Nephron (organoid): Measurements from ENCODE around the gene ZNF484.
"Not testable (repeated sequence)": the region's sequence is repeated elsewhere in the genome, so short reads cannot be mapped to it uniquely, and the experiment has no call there.

Source experiments
- H3K27ac Mint-ChIP-seq, 3 experiments: 2 replicates each; pipeline ENCODE4 v1.8.0; 2020; ENCODE audit warnings: mixed read lengths in 3 of 3, mild to moderate bottlenecking in 2 of 3, moderate library complexity in 1 of 3
- H3K27me3 Mint-ChIP-seq: 2 replicates; pipeline ENCODE4 v1.8.0; 2021; ENCODE audit warnings: low read depth, mild to moderate bottlenecking, moderate library complexity, mixed read lengths
- H3K36me3 Mint-ChIP-seq: 2 replicates; pipeline ENCODE4 v1.8.0; 2020; ENCODE audit warnings: low read depth, mixed read lengths
- H3K4me1 Mint-ChIP-seq: 2 replicates; pipeline ENCODE4 v1.8.0; 2020; ENCODE audit warnings: mixed read lengths
- H3K4me3 Mint-ChIP-seq, 3 experiments: 2 replicates each; pipeline ENCODE4 v1.8.0; 2020; ENCODE audit warnings: mild to moderate bottlenecking in 3 of 3, mixed read lengths in 3 of 3, moderate library complexity in 2 of 3
- H3K9me3 Mint-ChIP-seq: 2 replicates; pipeline ENCODE4 v1.8.0; 2020; ENCODE audit warnings: mixed read lengths
- TF ChIP-seq, protein P1 (sequence below), 3 experiments: fragments of 200-600 bp; sonication (generic); IDR thresholded peaks; one replicate each; pipeline ENCODE4 v1.5.0; 2021; ENCODE audit warnings: antibody characterized with exemption in 3 of 3; ENCODE audit not compliant: unreplicated experiment in 3 of 3

The ZNF484 gene

DNA sequence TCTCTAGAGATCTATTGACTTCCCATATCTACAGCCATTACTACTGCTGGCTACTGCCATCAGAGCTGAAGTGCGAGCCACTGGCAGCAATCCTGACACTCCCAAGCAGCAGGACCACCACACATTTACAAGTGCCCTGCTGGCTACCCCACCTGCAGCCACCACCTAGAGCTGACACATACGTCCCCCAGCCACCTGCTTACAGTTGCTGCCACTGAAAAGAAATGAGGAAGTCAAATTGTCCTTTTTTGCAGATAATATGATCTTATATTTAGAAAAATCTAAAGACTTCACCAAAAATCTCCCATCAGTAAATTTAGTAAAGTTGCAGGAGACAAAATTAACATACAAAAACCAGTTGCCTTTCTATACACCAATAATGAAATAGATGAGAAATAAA is 48.4 kb downstream of the ZNF484 start:
- Mint-ChIP-seq H3K36me3 (peaks cover 10% of the 10 kb centered on the region), H3K4me1 (no peaks in the 10 kb centered on the region), H3K27me3 (peaks cover 16% of the 10 kb centered on the region), H3K27ac (no peak overlapping the region), H3K9me3 (peaks cover 27% of the 10 kb centered on the region), H3K4me3 (no peak overlapping the region)
- TF ChIP-seq, protein P1, sequence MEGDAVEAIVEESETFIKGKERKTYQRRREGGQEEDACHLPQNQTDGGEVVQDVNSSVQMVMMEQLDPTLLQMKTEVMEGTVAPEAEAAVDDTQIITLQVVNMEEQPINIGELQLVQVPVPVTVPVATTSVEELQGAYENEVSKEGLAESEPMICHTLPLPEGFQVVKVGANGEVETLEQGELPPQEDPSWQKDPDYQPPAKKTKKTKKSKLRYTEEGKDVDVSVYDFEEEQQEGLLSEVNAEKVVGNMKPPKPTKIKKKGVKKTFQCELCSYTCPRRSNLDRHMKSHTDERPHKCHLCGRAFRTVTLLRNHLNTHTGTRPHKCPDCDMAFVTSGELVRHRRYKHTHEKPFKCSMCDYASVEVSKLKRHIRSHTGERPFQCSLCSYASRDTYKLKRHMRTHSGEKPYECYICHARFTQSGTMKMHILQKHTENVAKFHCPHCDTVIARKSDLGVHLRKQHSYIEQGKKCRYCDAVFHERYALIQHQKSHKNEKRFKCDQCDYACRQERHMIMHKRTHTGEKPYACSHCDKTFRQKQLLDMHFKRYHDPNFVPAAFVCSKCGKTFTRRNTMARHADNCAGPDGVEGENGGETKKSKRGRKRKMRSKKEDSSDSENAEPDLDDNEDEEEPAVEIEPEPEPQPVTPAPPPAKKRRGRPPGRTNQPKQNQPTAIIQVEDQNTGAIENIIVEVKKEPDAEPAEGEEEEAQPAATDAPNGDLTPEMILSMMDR (IDR thresholded peaks at IDR 0.05; ENCODE audit: unreplicated experiment in 3 of 3), result no peak

DNA sequence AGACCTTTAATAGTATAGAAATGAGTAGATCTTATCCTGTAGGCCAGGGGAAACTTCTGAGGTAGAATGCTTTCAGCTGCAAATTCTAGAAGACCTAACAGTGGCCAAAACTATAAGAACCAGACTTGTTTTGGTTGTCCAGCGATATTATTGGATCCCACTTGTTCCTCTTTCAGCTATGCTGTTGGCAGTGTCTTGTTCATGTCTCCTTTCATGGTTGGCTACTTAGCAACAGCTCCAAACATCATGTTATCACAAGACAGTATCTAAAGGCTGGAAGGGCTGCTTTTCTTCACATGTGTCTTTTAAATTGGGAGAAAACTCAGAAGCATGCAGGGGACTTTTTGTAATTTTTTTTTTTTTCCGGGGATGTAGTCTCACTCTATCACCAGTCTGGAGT is 52.8 kb downstream of the ZNF484 start:
- not testable (repeated sequence) for H3K4me3 Mint-ChIP-seq, H3K27ac Mint-ChIP-seq, H3K9me3 Mint-ChIP-seq, H3K4me1 Mint-ChIP-seq, H3K36me3 Mint-ChIP-seq
- peaks cover 35% of the 10 kb centered on the region for H3K27me3 Mint-ChIP-seq

DNA sequence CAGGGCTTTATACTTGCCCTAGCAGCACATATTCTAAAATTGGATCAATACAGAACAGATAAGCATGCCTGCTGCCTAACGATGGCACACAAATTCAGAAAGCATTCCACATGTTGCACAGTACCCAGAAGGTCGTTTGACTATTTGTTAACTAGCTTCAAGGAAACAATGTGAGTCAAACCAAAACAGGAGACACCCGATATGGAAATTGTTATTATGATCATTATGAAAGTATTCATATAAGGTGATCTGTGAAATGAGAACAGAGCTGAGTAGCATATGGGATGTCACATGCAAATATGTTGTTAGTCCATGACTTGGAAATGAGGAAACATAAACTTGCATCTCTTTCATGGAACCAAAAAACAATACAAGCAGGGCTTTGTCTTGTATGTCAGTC is 56.9 kb downstream of the ZNF484 start:
- Mint-ChIP-seq H3K4me1 (no peaks in the 10 kb centered on the region), H3K9me3 (no peaks in the 10 kb centered on the region), H3K27me3 (peaks cover 65% of the 10 kb centered on the region), H3K4me3 (no peak overlapping the region), H3K36me3 (no peaks in the 10 kb centered on the region), H3K27ac (no peak overlapping the region)
- TF ChIP-seq, protein P1 (IDR thresholded peaks at IDR 0.05; ENCODE audit: unreplicated experiment in 3 of 3), result no peak

DNA sequence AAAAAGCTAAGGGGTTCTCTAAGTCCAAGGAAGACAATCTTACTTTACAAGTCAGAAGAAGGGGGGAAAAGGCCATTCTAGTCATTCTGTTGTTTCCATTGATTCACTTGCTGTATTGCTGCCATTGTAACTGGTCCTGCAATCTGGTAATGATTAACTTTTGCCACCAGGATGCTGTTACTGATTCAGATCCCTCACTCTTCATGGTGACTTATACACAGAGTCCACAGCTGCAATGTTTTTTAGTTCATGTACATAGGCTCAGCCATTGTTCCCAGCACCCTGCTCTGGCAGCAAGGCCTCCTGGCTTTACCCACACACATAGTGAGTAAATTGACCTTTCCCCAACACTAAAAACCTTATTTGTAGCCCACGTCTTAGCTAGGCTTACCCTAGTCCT is 57.9 kb downstream of the ZNF484 start:
- not testable (repeated sequence) for H3K4me3 Mint-ChIP-seq, H3K36me3 Mint-ChIP-seq, H3K9me3 Mint-ChIP-seq, H3K27ac Mint-ChIP-seq, H3K4me1 Mint-ChIP-seq
- peaks cover 68% of the 10 kb centered on the region for H3K27me3 Mint-ChIP-seq

DNA sequence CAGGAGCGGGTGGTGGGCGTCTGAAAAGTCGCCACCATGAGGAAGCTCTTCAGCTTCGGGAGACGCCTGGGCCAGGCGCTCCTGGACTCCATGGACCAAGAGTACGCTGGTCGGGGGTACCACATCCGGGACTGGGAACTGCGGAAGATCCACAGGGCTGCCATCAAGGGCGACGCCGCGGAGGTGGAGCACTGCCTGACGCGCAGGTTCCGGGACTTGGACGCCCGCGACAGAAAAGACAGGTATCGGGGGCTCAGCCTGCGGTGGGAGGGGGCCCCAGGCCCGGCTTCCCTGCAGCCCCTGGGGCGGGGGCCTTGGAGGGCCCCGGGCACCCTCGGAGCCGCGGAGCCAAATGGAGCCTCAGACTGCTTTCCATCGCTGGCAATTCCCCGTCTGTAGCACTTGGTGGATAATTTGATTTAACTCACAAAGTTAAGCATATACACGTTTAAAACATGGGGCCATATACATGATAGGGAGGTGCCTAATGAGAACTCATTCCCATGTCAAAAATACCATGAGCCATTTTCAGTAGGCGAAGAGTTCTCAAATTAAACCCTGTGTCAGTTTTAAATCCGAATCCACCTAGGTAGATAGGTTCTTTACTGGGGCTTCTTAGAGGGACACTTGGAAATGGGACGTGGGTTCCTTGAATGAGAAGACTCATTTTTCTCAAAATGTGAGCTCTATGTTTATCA is 68.1 kb downstream of the ZNF484 start:
- H3K27ac Mint-ChIP-seq, H3K4me1 Mint-ChIP-seq, H3K36me3 Mint-ChIP-seq, H3K9me3 Mint-ChIP-seq: not testable (repeated sequence)
- Mint-ChIP-seq H3K4me3 (peak overlapping the region in 2 of 3 experiments; percentile 57 to 77), H3K27me3 (peaks cover 83% of the 10 kb centered on the region)

DNA sequence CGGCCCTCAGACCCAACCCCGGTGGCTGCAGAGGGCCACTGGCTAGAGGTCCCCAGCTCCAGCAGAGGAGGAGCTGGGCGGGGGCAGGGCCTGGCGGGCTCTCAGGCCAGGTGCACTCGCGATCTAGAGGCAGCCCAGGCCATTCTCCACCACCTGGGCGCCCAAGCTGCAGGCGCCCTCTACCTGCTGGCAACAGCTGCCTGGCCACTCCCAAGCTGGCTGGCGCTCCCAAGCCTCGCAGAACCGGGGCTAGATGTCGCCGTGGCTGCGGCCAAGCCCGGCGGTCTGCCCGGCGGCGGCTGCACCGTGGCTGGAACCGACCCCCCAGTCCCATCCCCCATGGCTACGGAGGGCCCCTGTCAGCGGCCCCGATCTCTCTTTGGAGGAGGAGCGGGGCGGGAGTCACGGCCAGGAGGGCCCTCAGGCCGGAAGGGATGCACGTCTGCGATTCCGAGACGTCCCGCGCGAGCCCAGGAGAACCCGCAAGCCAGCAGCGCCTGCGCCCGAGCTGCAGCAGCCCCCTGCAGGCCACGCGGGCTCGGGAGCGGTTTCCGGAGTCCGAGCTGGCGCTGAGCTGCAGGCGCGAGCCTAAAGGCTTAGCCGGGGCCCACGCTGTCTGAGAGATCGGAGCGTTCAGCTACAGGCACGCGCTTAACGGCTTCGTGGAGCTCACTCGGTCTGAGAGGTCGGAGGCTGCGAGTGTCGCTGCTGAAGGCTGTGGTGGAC is 68.9 kb downstream of the ZNF484 start:
- Mint-ChIP-seq H3K36me3 (no peaks in the 10 kb centered on the region), H3K27me3 (peaks cover 74% of the 10 kb centered on the region), H3K27ac (no peak overlapping the region), H3K9me3 (no peaks in the 10 kb centered on the region), H3K4me1 (peaks cover 5% of the 10 kb centered on the region), H3K4me3 (peak overlapping the region; percentile 72 to 79 (median 77))
- TF ChIP-seq, protein P1 (IDR thresholded peaks at IDR 0.05; ENCODE audit: unreplicated experiment in 3 of 3), result peak; percentile 33 to 42 (median 37)

DNA sequence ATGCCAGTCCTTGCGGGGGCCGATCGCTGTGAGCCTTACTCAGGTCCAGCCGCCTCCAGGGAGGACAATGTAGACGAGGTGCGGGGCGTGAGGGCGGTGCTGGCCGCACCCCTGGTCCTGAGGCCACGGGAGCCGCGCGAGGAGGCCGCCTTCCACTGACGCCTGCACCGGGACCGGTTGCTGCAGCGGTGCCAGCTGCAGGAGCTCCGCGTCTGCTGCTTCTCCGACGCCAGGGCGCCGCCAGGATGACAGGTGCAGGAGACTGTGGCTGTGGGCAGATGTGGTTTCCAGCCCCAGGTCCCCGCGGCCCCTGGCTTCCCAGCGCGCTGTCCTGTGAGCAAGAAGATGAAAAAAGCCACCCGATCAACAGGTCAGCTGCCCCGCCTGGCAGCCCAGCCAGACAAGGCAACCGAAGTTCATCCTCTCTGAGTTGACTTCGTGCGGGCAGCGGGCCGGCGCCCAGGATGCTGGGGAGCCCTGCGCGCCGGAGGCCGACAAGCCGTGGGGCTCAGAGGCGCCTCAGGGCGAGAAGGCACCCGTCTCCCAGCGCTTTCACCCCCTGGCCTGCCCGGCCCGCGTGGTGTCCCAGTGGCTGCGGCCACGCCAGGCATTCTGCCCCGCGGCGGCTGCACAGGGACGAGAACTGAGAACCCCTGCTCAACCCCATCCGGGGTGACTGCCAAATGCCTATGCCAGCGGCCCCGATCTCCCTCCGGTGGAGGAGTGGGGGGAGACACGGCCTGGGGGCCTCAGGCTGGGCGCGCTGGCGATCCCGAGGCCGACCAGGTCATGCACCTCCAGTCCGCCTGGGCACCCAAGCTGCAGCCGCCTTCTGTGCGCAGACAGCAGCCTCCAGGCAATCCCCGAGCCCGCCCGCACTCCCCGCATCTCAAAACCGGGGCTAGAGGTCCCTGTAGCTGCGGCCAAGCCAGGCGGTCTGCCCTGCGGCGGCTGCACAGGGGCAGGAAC is 69.8 kb downstream of the ZNF484 start:
- peaks cover 5% of the 10 kb centered on the region for H3K4me1 Mint-ChIP-seq
- peaks cover 66% of the 10 kb centered on the region for H3K27me3 Mint-ChIP-seq
- H3K36me3 Mint-ChIP-seq, result no peaks in the 10 kb centered on the region
- H3K9me3 Mint-ChIP-seq, result no peaks in the 10 kb centered on the region
- no peak overlapping the region for H3K4me3 Mint-ChIP-seq
- TF ChIP-seq, protein P1 (IDR thresholded peaks at IDR 0.05; ENCODE audit: unreplicated experiment in 3 of 3), result no peak
- no peak overlapping the region for H3K27ac Mint-ChIP-seq
